Measurements from ENCODE around the gene DLGAP1. TPM values are rescaled to one million over a fixed set of nuclear protein-coding genes. Genes with fewer than 3 reads are reported as not detected.
A peak's percentile ranks its signal among the peaks of the same experiment; 100 is the strongest.

The DLGAP1 gene
- total RNA-seq, 1 experiment from 2014 or later, result 23.2 TPM

GRCh38 chr18:3649135-3649632 lies 805.9 kb downstream of the DLGAP1 start:
- Histone ChIP-seq H4K20me1 (ENCODE audit: control insufficient read depth, insufficient read depth, insufficient read length) (no peaks in the 10 kb centered on the region), H3K27ac (ENCODE audit: insufficient read length, low read depth, low read length) (no peak overlapping the region)
- no peak overlapping the region; a peak in 2 of 5 replicates for H3K4me3 Mint-ChIP-seq

More at GRCh38 chr18:3649135-3649632, 805.9 kb downstream of the DLGAP1 start:
- Mint-ChIP-seq H3K36me3 (ENCODE audit: insufficient read depth in 1 of 3, low read depth in 3 of 3) (peaks cover 0 to 4% (median 0%) of the 10 kb centered on the region in 3 experiments; a peak in 1 of 7 replicates), H3K27ac (peak overlapping the region in 2 of 3 experiments; percentile 2 to 49; a peak in 2 of 7 replicates), H3K9me3 (no peaks in the 10 kb centered on the region), H3K4me1 (peaks cover 26 to 30% of the 10 kb centered on the region in 2 experiments), H3K27me3 (ENCODE audit: low read depth) (no peaks in the 10 kb centered on the region; the same call in 1 of the 2 replicates)
- Histone ChIP-seq H3T11ph (ENCODE audit: low read length) (no peak overlapping the region), H2BK15ac (ENCODE audit: low read depth, low read length) (no peak overlapping the region), H2BK120ac (ENCODE audit: low read depth, low read length, poor library complexity, severe bottlenecking) (no peak overlapping the region), H2AK5ac (ENCODE audit: insufficient read length, low read length) (no peak overlapping the region), H3K18ac (ENCODE audit: insufficient read length, low read depth, low read length) (no peak overlapping the region), H3K23ac (ENCODE audit: insufficient read length, low read depth, low read length) (no peak overlapping the region), H3K79me2 (ENCODE audit: insufficient read depth, low read length) (no peaks in the 10 kb centered on the region), H3K56ac (ENCODE audit: insufficient read length, low read depth, low read length) (no peak overlapping the region), H3K23me2 (ENCODE audit: insufficient read length, low read depth, low read length, poor library complexity, severe bottlenecking) (no peaks in the 10 kb centered on the region), H3K27me3 (ENCODE audit: insufficient read depth, low read length) (no peaks in the 10 kb centered on the region), H2BK20ac (ENCODE audit: low read depth, low read length, poor library complexity, severe bottlenecking) (no peak overlapping the region), H3K4me2 (ENCODE audit: insufficient read depth, insufficient read length, low read length) (peak overlapping the region; percentile 28), H2BK12ac (ENCODE audit: insufficient read length, low read depth, low read length) (no peak overlapping the region), H2BK5ac (ENCODE audit: insufficient read length, low read length) (no peak overlapping the region), H3K4me1 (ENCODE audit: insufficient read depth, low read length) (peaks cover 7% of the 10 kb centered on the region; the same call in 1 of the 2 replicates), H3K14ac (ENCODE audit: insufficient read depth, low read length) (no peak overlapping the region), H3K9ac (ENCODE audit: extremely low read depth, insufficient read length, low read length) (no peak overlapping the region), H3K9me3 (ENCODE audit: control insufficient read depth, low read depth, low read length) (no peaks in the 10 kb centered on the region), H2AFZ (ENCODE audit: low read length) (no peak overlapping the region), H3K79me1 (ENCODE audit: insufficient read depth, low read depth, low read length, poor library complexity, severe bottlenecking) (no peaks in the 10 kb centered on the region), H3K4ac (ENCODE audit: low read depth, low read length) (no peak overlapping the region), H4K8ac (replicated peaks; ENCODE audit: insufficient read length, low read depth, low read length) (no peak overlapping the region), H4K91ac (ENCODE audit: insufficient read length, low read depth, low read length) (no peak overlapping the region), H4K5ac (ENCODE audit: insufficient read length, low read depth, low read length) (no peak overlapping the region)
- TF ChIP-seq, protein P1, sequence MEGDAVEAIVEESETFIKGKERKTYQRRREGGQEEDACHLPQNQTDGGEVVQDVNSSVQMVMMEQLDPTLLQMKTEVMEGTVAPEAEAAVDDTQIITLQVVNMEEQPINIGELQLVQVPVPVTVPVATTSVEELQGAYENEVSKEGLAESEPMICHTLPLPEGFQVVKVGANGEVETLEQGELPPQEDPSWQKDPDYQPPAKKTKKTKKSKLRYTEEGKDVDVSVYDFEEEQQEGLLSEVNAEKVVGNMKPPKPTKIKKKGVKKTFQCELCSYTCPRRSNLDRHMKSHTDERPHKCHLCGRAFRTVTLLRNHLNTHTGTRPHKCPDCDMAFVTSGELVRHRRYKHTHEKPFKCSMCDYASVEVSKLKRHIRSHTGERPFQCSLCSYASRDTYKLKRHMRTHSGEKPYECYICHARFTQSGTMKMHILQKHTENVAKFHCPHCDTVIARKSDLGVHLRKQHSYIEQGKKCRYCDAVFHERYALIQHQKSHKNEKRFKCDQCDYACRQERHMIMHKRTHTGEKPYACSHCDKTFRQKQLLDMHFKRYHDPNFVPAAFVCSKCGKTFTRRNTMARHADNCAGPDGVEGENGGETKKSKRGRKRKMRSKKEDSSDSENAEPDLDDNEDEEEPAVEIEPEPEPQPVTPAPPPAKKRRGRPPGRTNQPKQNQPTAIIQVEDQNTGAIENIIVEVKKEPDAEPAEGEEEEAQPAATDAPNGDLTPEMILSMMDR (conservative IDR thresholded peaks at IDR 0.05), result no peak
- no peak for DNase-seq
- WGBS (ENCODE audit: extremely low coverage, insufficient read length, low lambda C conversion rate), result no CpG with 5 or more reads among the region's 6 CpGs
